GM10847 (cell line): Measurements from ENCODE around the gene RPL22.

Source experiments
- POLR2A ChIP-seq: IDR thresholded peaks from 2 replicates; pipeline ENCODE4 v1.6.1; 2011; ENCODE audit not compliant: insufficient read length; ENCODE audit errors: extremely low read depth

RPL22 gene

DNA sequence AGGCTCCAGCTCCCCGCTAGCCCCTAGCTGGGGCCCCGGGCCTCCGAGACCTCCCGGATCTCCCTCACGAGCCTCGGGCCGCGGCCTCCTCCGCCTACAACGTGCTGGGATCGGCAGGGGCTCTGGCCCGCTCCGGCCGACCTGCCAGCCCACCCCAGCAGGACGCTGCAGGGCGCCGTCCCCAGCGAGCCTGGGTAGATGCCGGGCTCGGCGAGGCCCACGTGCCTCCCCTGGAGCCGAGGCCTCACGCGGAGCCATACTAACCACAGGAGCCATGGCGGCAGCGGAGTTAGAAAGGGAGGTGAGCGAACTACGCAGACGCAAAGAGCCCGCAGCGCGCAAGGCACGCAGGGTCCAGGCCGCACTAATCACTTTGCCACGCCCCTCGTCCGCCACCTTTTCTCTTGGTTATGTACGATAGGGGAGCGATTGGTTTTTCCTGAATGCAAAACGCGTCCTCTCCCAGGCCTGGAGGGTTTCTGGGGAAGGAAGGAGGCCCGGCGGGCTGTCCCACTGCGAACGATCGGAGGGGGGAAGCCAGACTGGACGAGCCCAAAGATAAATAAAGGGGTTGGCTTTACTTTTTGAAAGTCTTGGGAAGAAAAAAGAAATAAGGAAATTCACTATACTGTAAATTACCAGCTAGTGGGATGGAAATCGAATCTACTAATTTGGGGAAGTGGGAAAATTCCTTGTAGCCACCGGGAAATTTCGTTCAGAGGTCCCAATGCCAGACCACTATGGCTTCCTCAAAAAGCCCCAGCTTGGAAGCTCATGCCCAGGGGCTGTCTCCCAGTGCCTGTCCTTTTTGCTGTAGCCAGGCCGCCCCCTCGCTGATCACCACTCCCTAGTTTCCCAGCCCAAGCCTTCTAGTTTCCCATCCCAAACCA lies at the start of gene RPL22:
TSS of gene RPL22 (minus strand) at position 298 of the 890 bp plus-strand sequence. CDS start at position 276, 22 bp downstream.
- TF ChIP-seq POLR2A, result peak; percentile 94

DNA sequence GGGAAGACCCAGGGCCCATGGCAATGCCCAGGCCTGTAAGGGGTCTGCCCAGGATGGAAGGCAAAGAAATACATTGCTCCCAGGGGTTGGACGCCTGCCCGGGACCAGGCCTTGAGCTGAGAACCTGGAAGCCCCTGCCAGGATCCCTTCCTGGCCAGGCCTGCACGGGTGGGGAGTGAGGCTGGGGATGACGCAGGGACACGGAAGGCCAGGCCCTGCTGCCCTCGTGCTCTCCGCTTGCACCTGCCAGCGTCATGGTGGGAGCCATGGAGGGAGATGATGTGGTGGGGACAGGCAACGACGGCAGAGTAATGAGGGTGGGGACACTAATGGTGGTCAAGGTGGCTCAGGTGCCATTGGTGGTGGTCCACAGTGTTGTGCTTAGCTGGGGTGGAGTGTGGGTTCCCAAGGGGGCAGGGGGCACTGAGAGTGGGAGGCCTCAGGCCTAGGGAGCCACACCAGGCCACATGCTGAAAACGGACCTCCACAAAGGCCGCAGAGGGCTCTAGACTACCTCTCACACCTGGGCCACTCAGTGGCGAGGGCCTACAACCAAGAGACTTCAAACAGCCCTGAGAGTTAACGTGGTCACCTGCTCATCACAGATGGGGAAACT lies 48.9 kb upstream of the RPL22 start:
- TF ChIP-seq POLR2A, result no peak

DNA sequence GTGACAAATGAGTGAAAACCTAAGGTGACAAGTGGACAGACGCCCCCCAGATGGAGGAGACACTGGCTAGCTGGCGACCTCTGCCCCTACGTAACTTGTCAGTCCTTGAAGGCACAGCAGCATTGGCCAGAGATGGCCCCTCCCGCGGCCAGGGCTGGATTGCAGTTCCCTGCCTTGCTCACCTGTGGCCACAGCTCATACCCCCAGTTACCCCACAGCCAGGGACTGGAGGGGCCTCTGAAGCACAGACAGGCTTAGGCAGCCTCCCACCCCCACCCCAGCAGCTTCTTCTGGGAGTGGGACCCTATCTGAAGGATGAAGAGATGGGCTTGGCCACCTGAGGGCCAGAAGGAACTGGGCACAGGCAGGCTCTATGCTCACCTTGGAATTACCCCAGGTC lies 48.3 kb upstream of the RPL22 start:
- TF ChIP-seq POLR2A, result no peak

DNA sequence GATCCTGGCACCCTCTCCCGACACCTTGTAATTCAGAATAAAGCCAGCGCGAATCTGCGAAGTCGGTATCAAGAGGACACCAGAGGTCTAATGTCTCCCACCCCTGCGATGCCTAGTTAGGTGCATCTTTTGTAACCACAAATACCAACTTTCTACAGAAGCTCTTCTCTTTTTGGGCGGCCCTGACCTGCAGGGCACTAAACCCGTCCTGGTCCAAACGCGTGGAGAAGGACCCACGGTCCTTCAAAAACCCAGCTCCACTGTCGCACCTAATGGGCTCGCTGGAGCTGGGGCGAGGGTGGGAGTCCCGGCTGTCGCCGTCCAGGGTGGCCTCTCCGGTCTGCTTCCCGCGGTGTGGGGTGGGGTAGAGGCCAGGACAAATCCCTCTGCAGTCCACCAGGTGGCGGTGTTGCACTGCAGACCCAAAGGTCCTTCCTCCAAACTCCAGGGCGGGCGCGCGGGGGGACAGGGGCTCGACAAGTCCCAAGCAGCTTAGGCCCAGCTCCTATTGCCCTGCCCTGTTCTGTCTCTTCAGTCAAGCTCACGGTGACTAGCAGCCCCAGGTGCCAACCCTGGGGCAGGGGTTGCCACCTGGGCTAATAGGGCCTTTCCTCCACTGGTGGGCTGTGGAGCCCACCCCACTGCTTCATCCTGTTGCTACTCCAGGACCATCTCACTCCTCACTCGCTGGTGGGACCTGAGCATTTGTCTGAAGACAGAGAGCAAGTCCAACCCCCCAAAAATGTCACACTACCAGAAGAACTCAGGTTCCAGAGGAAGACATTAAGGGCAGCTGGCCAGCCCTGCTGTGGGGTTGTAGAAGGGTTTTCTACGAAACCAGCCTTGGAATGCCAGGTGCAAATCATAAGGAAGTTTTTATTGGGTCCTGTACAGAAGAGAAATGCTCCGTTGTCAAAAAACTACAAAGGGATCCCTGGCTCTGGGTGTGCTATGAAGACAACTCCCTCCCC lies 47.4 kb upstream of the RPL22 start:
- no peak for TF ChIP-seq POLR2A

DNA sequence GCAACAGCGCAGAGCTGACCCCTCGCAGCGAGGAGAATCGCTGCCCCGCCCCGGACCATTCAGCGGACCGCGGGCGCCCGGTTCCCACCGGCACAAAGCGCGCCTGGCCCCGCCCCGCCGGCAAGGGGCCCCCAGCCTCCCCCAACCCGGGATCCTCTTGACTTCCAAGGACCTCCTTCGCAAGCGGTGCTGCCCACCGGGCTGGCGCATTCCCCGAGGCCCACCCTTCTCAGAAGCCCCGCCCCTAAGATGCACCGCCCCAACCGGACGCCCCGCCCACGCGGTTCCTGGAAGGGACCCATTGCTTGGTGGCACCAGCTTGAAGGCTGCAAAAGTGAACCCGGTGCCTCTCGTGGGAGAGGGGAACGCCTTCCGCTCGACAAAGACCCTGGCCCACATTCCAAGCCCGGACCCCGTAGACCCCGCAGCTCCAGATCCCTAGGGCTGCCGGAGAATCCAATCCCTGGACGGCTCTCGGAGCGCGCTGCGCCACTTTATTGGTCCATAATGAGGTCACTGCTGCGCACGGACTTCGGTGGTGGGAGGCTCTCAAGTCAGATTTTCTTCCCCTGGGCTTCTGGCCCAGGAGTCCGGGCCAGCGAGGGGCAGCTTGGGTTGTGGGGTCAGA lies 46.6 kb upstream of the RPL22 start:
- no peak for TF ChIP-seq POLR2A

DNA sequence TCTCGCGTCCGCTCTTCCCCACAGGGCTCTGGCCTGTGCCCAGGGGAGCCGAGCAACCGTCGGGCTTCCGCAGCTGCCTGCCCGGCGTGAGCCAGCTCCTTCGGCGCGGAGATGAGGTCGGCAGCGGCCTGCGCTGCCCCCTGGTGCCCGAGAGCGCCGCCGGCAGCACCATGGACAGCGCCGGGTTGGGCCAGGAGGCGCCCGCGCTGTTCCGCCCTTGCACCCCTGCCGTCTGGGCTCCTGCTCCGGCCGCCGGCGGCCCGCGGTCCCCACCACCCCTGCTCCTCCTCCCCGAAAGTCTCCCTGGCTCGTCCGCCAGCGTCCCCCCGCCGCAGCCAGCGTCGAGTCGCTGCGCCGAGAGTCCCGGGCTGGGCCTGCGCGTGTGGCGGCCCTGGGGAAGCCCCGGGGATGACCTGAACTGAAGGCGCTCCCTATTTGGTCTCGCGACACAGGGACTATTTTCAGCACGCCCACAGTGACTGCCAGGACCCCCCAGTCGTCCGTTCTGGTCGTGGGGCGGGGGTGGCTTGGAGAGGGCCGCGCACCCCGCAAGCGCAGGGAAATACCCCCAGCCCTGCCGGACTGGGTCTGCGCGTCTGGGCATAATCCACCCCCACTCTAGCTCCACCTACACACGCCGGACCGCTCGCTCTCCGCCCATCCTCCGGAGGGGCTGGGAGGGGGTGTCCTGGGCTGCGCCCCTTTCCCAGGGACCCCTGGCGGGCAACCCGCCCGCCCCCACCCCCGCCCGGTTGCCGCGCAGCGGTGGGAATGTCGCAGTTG lies 45.9 kb upstream of the RPL22 start:
- no peak for TF ChIP-seq POLR2A

DNA sequence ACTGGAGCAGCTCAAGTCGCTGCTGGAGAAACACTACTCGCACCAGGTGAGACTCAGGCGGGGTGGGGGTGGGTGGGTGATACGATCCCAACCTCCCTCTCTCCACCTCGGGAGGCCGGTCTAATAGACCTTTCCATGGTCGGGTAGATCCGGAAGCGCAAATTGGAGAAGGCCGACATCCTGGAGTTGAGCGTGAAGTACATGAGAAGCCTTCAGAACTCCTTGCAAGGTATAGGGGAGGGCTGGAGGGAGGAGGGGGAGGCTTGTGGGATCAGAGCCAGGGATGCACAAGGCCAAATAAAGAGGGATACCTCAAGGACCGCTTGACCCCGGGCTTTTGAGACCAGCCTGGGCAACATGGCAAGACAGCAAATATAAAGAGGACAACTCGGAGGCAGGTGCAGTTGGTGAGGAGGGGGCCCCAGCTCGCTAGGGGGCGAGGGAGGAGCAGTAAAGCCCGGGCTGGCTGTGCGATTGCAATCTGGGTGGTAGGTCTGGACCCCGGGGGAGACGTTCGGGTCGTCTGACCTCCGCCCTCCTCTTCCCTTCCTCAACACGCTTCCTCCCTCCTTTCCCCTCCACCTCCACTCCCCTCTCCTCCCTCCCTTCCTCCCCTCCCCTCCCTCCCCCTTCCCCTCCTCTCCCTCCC lies 45.1 kb upstream of the RPL22 start:
- no peak for TF ChIP-seq POLR2A

DNA sequence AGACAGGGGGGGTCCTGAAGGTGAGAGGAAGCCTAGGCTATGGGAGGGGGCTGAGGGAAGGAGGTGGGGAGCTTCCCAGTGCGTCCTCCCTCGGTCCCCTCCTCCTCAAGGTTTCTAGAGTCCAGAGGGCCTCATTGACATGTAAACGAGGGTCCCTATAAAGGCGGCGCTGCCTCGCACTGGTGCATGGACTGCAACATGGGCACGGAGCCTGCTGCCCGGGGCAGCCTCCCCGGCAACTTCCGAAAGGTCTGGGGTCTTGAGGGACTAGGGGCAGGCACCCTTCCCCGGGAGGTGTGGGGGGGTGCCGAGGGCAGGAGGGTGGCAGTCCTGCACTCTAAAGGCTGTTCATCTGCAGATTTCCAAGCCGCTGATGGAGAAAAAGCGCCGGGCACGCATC lies 44.6 kb upstream of the RPL22 start, which contains the start of gene HES3:
TSS of gene HES3 (plus strand) at position 187 of the 400 bp plus-strand sequence. CDS start at position 374, 187 bp downstream.
- TF ChIP-seq POLR2A, result no peak

DNA sequence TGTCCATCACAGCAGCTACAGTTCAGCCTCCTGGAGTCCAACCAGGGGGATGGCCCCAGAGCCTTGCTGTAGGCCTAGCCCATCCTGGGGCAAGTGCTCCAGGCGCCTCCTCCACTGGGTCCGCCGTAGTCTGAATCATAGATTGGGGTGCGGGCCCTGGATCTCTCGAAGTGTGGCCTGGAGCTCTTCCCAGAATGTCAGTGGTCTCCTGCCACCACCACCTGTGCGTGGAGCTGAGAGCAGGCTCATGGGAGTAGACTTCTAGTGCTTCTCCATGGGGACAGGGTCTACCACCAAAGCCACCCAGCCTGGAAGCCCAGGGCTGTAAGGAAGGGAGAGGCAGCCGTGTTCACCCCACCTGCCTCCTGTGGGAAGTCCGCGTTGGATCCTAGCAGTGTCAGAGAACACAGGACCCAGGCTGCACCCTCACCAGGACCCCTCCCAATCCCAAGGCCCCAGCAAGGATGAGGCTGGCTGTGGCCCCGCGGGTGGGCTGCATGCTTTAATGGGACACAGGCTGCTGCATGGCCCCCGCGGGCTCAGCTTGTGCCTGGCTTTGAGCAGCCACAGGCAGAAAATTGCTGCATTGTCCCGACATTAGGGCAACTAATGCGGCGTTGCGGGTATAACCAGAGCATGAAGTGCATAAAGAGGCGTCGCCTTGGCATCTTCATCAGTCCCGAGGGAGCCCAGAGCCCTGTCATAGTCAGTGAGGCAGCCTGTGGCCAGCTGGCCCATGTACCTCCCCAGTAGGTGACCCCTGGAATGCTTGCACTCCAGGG lies 43.8 kb upstream of the RPL22 start:
- TF ChIP-seq POLR2A, result no peak

DNA sequence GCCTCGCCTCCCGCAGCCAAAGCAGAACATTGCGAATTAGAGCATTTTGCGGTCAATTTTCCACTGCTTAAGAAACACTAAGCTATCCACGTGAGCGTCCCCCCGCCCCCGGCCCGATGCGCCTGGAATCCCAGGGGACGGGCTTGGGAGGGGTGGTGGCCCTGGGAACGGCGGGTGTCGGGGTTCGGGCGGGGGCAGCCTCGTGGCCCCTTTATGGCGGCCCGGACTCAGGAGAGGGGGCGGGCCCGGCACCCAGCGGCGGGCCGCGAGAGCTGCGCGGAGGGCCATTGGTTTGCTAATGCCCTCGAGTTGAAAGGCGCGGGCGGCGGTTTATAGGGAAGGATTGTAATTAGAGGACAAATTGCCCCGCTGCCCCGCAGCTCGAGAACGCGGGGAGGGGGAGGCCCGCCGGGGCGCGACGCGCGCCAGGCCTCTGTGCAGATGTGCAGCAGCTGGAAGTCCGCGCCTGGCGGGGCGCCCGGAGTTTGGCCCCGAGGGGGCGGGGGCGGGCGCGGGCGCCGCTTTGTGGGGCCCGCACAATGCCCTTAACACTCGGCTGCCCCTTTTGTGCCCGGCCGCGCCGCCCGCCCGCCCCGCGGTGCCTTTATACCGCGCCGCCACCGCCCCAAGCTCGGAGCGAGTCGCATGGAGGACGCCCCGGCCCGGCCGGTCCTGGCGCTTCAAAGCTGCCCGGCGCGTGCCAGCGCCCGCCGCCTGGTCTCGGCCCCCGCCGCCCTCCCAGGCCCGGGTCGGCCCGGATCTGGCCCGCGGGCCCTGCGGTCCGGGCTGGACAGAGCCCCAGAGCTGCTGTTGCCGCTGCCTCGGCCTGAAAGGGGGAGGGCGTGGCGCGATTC lies 42.7 kb upstream of the RPL22 start:
- TF ChIP-seq POLR2A, result no peak

DNA sequence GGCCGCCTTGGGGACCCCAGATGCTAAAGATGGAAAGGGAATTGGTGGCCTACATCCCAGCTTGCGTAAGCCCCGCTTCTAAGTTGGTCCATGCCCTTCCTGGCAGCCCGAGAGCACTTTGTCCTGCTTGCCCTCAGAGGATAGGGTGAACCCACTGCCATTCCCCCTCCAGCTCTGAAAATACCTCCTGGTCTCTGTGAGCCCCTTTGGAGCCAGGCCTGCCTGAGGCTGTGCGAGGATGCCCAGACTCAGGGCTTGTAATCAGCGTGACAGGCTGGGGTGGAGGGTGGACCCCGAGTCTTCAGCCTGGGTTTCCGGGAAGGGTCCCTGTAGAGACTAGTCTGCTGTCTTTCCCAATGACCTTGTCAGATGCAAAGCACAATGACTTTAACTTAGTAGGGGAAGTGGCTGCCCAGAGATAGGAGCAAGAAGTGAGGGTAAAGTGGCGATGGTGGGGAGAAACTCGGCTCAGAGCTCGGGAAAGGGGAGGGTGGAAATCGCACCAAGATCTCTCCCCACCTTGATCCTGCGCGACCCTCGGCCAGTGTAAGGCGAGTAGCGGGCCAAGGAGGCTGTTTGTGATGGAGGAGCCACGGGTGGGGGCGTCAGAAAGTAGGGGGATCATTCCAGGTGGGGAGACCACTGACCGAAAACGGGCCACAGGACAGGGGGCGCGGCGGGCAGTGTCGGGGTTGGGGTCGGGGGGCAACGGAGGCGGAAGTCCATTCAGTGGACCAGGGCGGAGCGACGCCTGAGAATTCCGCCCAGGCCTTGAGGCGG lies 41.9 kb upstream of the RPL22 start:
- TF ChIP-seq POLR2A, result no peak
